Karpas-422 (cell line): Measurements from ENCODE around the gene DTD1. TPM values are rescaled to one million over a fixed set of nuclear protein-coding genes. Genes with fewer than 3 reads are reported as not detected.
A peak's percentile ranks its signal among the peaks of the same experiment; 100 is the strongest.
"Not testable (repeated sequence)": the region's sequence is repeated elsewhere in the genome, so short reads cannot be mapped to it uniquely, and the experiment has no call there.

Source experiments
- DNase-seq: peaks from one replicate; pipeline ENCODE4 v3.0.0-alpha.2; 2015
- H2AFZ ChIP-seq: fragments of 200-600 bp; sonication (generic); 2 replicates; pipeline ENCODE4 v1.6.1; 2014; ENCODE audit warnings: antibody characterized with exemption, low read length, mixed read lengths
- H3K27ac ChIP-seq: fragments of 200-600 bp; sonication (generic); 2 replicates; pipeline ENCODE4 v1.5.1; 2014; ENCODE audit warnings: mild to moderate bottlenecking, low read length, moderate library complexity
- H3K27me3 ChIP-seq: fragments of 200-600 bp; sonication (generic); 2 replicates; pipeline ENCODE4 v1.6.1; 2014; ENCODE audit warnings: low read length, mixed read lengths
- H3K36me3 ChIP-seq: fragments of 200-600 bp; sonication (generic); 2 replicates; pipeline ENCODE4 v1.6.1; 2014; ENCODE audit warnings: low read length, mixed read lengths; ENCODE audit not compliant: insufficient read depth
- H3K4me1 ChIP-seq: fragments of 200-600 bp; sonication (generic); 2 replicates; pipeline ENCODE4 v1.6.1; 2014; ENCODE audit warnings: mild to moderate bottlenecking, low read length, mixed read lengths
- H3K4me2 ChIP-seq: fragments of 200-600 bp; sonication (generic); 2 replicates; pipeline ENCODE4 v1.6.1; 2014; ENCODE audit warnings: low read length, low read depth, mild to moderate bottlenecking; ENCODE audit not compliant: poor library complexity, severe bottlenecking
- H3K4me3 ChIP-seq: fragments of 200-600 bp; sonication (generic); 2 replicates; pipeline ENCODE4 v1.5.1; 2014; ENCODE audit warnings: mild to moderate bottlenecking, antibody characterized with exemption, low read length, mixed read lengths
- H3K79me2 ChIP-seq: fragments of 200-600 bp; sonication (generic); 2 replicates; pipeline ENCODE4 v1.6.1; 2014; ENCODE audit warnings: mild to moderate bottlenecking, low read length, mixed read lengths
- H3K9ac ChIP-seq: fragments of 200-600 bp; sonication (generic); 2 replicates; pipeline ENCODE4 v1.6.0; 2014; ENCODE audit warnings: low read length
- H3K9me2 ChIP-seq: fragments of 200-600 bp; sonication (generic), shearing (Covaris generic); replicated peaks from 2 replicates; pipeline ENCODE4 v1.6.0; 2014; ENCODE audit warnings: mild to moderate bottlenecking, low read length, moderate library complexity; ENCODE audit not compliant: insufficient read depth
- H3K9me3 ChIP-seq: fragments of 300-700, 200-600 bp; sonication (generic); 2 replicates; pipeline ENCODE4 v1.6.1; 2014; ENCODE audit warnings: low read length, mixed read lengths
- H4K20me1 ChIP-seq: fragments of 200-600 bp; sonication (generic); 2 replicates; pipeline ENCODE4 v1.6.1; 2014; ENCODE audit warnings: mild to moderate bottlenecking, antibody characterized with exemption, low read length, low read depth; ENCODE audit not compliant: insufficient read depth
- total RNA-seq: library from RNA; depleted of rRNA; stranded (reverse); fragments of >200 nt; shearing (Covaris generic); gene quantifications from 2 replicates; pipeline ENCODE4 v1.2.3, GENCODE V29; 2014; ENCODE audit warnings: low replicate concordance

The DTD1 gene
- total RNA-seq, 1 experiment from 2014 or later = 84.9 TPM

DNA sequence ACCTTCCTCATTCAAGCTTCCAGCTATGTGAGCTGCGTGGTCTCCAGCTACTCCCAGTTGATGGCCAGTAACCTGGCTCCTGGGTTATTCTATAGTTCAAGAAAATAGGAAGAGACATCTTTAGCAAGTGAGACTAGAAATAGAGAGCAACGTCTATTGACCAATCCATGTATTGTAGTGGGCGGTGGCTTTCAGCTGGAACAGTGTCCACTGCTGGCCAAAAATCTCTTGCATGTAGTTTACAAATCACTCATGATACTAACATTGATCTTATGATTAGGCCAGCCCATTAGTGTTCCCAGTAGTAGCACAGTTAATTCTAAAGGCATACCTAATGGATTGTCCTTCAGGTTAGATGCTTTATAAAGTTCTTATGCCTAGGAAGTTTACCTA is 166.8 kb downstream of the DTD1 start:
- peaks cover 15% of the 10 kb centered on the region for H3K4me1 ChIP-seq
- DNase-seq = no peak
- no peak overlapping the region for H2AFZ ChIP-seq
- no peak overlapping the region for H3K4me3 ChIP-seq
- H3K9me3 ChIP-seq = no peaks in the 10 kb centered on the region
- H4K20me1 ChIP-seq = peaks cover 8% of the 10 kb centered on the region; the same call in 1 of the 2 replicates
- H3K79me2 ChIP-seq = no peaks in the 10 kb centered on the region
- no peaks in the 10 kb centered on the region for H3K36me3 ChIP-seq
- no peaks in the 10 kb centered on the region for H3K9me2 ChIP-seq
- H3K4me2 ChIP-seq = no peak overlapping the region
- H3K9ac ChIP-seq = no peak overlapping the region
- H3K27me3 ChIP-seq = no peaks in the 10 kb centered on the region
- H3K27ac ChIP-seq = no peak overlapping the region

DNA sequence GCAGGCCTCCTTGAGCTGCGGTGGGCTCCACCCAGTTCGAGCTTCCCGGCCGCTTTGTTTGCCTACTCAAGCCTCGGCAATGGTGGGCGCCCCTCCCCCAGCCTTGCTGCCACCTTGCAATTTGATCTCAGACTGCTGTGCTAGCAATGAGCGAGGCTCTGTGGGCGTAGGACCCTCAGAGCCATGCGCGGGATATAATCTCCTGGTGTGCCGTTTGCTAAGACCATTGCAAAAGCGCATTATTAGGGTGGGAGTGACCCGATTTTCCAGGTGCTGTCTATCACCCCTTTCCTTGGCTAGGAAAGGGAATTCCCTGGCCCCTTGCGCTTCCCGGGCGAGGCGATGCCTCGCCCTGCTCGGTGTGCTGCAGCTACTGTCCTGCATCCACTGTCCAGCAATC is 173.0 kb downstream of the DTD1 start:
- DNase-seq, H3K9ac ChIP-seq: not testable (repeated sequence)

DNA sequence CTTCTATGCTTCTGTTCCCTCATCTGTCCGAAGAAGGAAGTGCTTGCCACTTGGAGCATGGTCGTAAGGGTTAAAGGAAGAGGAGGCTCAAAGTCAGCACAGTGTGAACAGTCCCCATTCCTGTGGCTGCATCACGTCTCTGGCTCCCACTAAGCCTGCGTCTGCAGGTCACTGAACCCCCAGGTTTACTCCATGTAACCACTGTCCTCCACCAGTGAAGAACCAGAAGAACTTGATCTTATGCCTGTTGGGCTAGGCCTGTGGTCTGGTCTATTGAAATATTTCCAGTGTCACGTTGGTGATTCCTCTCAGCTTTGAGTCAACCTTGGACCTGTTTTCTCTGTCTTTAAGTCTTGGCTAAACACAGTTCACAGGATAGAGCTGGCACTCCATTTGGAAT is 179.8 kb downstream of the DTD1 start:
- no peaks in the 10 kb centered on the region for H3K79me2 ChIP-seq
- no peak overlapping the region for H3K4me3 ChIP-seq
- no peaks in the 10 kb centered on the region for H3K9me3 ChIP-seq
- H2AFZ ChIP-seq = no peak overlapping the region
- H3K4me2 ChIP-seq = no peak overlapping the region
- no peak overlapping the region for H3K9ac ChIP-seq
- no peaks in the 10 kb centered on the region for H3K27me3 ChIP-seq
- no peaks in the 10 kb centered on the region for H3K36me3 ChIP-seq
- no peaks in the 10 kb centered on the region for H3K9me2 ChIP-seq
- no peaks in the 10 kb centered on the region for H3K4me1 ChIP-seq
- DNase-seq = no peak
- H3K27ac ChIP-seq = no peak overlapping the region
- H4K20me1 ChIP-seq = no peaks in the 10 kb centered on the region

More for the DNA sequence above, 173.0 kb downstream of the DTD1 start:
- H3K27ac ChIP-seq, H4K20me1 ChIP-seq, H3K79me2 ChIP-seq, H3K4me2 ChIP-seq, H3K4me3 ChIP-seq, H3K4me1 ChIP-seq, H3K9me2 ChIP-seq, H3K36me3 ChIP-seq, H3K27me3 ChIP-seq, H2AFZ ChIP-seq, H3K9me3 ChIP-seq: not testable (repeated sequence)

DNA sequence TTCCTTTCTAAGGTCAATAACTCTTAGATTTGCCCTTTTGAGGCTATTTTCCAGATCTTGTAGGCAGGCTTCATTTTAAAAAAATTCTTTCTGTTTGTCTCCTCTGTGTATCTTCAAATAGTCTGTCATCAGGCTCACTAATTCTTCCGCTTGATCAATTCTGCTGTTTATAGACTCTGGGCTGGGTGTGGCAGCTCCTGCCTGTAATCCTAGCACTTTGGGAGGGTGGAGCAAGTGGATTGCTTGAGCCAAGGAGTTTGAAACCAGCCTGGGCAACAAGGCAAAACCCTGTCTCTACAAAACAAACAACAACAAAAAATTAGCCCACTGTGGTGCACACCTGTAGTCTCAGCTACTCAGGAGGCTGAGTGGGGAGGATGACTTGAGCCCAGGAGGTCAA is 185.7 kb downstream of the DTD1 start:
- no peaks in the 10 kb centered on the region for H3K36me3 ChIP-seq

DNA sequence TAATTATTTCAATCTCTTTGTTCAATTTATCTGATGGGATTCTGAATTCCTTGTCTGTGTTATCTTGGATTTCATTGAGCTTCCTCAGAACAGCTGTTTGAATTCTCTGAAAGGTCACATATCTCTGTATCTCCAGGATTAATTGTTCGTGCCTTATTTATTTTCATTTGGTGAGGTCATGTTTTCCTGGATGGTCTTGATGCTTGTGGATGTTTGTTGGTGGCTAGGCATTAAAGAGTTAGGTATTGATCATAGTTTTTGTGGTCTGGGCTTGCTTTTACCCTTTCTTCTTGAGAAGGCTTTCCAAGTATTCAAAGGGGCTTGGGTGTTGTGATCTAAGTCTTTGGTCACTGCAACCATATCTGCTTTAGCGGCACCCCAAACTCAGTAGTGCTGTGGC is 186.4 kb downstream of the DTD1 start:
- Histone ChIP-seq H3K27ac (no peak overlapping the region), H4K20me1 (no peaks in the 10 kb centered on the region), H3K4me2 (no peak overlapping the region), H3K79me2 (no peaks in the 10 kb centered on the region), H3K4me3 (no peak overlapping the region), H3K36me3 (no peaks in the 10 kb centered on the region), H3K27me3 (no peaks in the 10 kb centered on the region), H3K9me2 (no peaks in the 10 kb centered on the region), H2AFZ (no peak overlapping the region), H3K9ac (no peak overlapping the region), H3K9me3 (no peaks in the 10 kb centered on the region), H3K4me1 (no peaks in the 10 kb centered on the region)
- DNase-seq = no peak

More for the DNA sequence above, 185.7 kb downstream of the DTD1 start:
- H3K27me3 ChIP-seq = no peaks in the 10 kb centered on the region
- no peaks in the 10 kb centered on the region for H3K79me2 ChIP-seq
- no peak overlapping the region for H2AFZ ChIP-seq
- H3K4me2 ChIP-seq = no peak overlapping the region
- H3K9ac ChIP-seq = no peak overlapping the region
- no peak for DNase-seq
- no peaks in the 10 kb centered on the region for H3K9me2 ChIP-seq
- no peak overlapping the region for H3K27ac ChIP-seq
- H3K4me3 ChIP-seq = no peak overlapping the region
- H4K20me1 ChIP-seq = no peaks in the 10 kb centered on the region
- no peaks in the 10 kb centered on the region for H3K4me1 ChIP-seq
- H3K9me3 ChIP-seq = no peaks in the 10 kb centered on the region

DNA sequence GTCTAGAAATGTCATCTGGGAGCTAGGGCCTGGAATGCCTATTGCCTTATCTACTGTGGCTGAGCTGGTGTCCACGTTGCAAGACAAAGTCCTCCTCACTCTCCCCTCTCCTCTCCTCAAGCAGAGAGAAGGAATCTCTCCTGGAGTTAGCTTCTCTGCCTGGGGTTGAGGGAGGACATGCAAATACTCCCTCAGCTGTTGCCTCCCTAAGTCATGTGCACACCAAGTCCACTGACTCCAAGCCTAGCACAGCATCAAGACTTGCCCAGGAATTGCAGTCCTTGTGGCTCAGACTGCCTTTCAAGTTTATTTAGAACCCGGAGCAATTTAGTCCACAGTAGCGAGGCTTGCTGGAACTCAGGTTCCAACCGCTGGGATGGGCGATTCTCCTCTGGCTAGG is 187.8 kb downstream of the DTD1 start:
- H3K9me2 ChIP-seq = no peaks in the 10 kb centered on the region
- no peaks in the 10 kb centered on the region for H3K79me2 ChIP-seq
- H3K27me3 ChIP-seq = no peaks in the 10 kb centered on the region
- H3K9me3 ChIP-seq = no peaks in the 10 kb centered on the region
- H2AFZ ChIP-seq = no peak overlapping the region
- no peak overlapping the region for H3K4me2 ChIP-seq
- no peaks in the 10 kb centered on the region for H3K36me3 ChIP-seq
- no peaks in the 10 kb centered on the region for H3K4me1 ChIP-seq
- DNase-seq = no peak
- H3K4me3 ChIP-seq = no peak overlapping the region
- no peaks in the 10 kb centered on the region for H4K20me1 ChIP-seq
- H3K9ac ChIP-seq = no peak overlapping the region
- H3K27ac ChIP-seq = no peak overlapping the region

DNA sequence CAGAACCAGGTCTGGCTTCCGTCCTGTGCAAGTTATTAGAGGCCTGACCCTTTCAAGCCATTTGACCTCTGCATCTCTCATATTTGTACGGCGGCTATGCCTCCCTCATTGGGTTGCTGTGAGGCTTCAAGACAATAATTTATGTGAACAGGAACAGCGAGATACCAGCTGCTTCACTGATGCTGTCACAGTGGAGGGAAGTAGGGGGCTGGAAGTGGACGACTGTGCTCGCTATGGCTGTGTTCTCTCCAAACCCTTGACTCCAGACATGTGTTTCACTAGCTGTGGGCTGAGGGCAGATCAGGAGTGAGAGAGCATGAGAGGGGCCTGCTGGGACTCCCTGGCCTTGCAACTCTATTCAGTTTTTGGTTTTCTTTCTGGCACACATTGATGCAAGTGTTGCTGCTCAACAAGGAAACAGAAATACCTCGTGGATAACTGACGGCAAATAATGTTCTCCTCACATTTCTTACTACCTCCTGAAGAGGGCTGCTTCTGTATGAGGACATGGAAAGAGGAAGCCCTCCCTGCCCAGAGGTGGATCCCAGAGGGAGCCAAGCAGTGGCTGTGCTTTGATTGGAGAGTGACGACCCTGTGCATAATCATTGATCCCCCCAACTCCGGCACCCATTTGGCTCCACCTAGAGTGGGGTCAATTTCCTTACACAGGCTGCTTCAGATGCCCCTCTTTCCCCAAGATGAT is 191.0 kb downstream of the DTD1 start:
- Histone ChIP-seq H3K27ac (no peak overlapping the region), H3K4me1 (no peaks in the 10 kb centered on the region), H3K9ac (no peak overlapping the region), H3K9me3 (no peaks in the 10 kb centered on the region), H3K27me3 (no peaks in the 10 kb centered on the region), H2AFZ (no peak overlapping the region), H3K4me2 (no peak overlapping the region), H3K79me2 (no peaks in the 10 kb centered on the region), H3K4me3 (no peak overlapping the region), H4K20me1 (no peaks in the 10 kb centered on the region), H3K36me3 (no peaks in the 10 kb centered on the region), H3K9me2 (no peaks in the 10 kb centered on the region)
- peak; percentile 53 for DNase-seq

DNA sequence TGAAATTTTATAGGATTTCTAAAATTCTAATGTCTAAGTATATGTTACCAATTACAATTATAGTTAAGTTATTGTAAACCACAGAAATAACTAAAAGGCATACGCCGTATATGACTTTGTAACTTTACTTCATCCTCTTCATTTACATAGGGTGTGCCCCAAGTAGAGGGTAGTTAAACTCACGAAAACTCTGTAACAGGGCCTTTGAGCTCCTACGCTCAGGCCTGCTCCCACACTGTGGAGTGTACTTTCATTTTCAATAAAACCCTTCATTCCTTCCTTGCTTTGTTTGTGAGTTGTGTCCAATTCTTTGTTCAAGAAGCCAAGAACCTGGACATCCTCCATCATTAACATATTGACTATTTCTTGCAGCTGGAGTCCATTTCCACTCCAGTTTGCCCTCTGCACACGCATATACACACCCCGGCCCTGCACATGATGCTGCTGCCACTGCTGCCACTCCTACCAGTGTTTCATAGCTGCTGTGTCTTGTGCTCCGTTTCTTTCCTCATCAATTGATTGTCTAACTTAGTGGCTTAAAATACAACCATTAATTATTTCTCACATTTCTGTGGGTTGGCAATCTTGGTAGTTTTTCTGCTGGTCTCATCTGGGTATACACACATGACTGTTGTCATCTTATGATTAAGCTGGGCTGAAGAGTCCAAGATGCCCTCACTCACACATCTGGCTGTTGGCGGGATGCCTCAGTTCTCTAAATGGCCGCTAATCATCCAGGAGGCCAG is 192.7 kb downstream of the DTD1 start:
- no peak overlapping the region for H3K9ac ChIP-seq
- H3K9me3 ChIP-seq = no peaks in the 10 kb centered on the region
- no peaks in the 10 kb centered on the region for H3K27me3 ChIP-seq
- no peak overlapping the region for H3K27ac ChIP-seq
- no peaks in the 10 kb centered on the region for H4K20me1 ChIP-seq
- DNase-seq = no peak
- H3K79me2 ChIP-seq = no peaks in the 10 kb centered on the region
- H3K4me3 ChIP-seq = no peak overlapping the region
- H3K36me3 ChIP-seq = no peaks in the 10 kb centered on the region
- no peak overlapping the region for H3K4me2 ChIP-seq
- no peaks in the 10 kb centered on the region for H3K9me2 ChIP-seq
- H3K4me1 ChIP-seq = no peaks in the 10 kb centered on the region
- H2AFZ ChIP-seq = no peak overlapping the region
